OCI-LY1 (cell line): ENCODE results near the gene SEC23IP.

Experiments used
- H2AFZ ChIP-seq: fragments of 200-600 bp; sonication (generic), shearing (Covaris generic); 2 replicates; pipeline ENCODE4 v1.6.0; 2014; ENCODE audit warnings: antibody characterized with exemption, mild to moderate bottlenecking, low read length
- H3F3A ChIP-seq: fragments of 200-600 bp; sonication (generic), shearing (Covaris generic); 2 replicates; pipeline ENCODE4 v1.6.0; 2014; ENCODE audit warnings: mild to moderate bottlenecking, antibody characterized with exemption, low read length, moderate library complexity; ENCODE audit not compliant: insufficient read depth
- H3K27ac ChIP-seq: fragments of 200-600 bp; sonication (generic); 2 replicates; pipeline ENCODE4 v1.5.1; 2014; ENCODE audit warnings: low read length, mixed run types, mild to moderate bottlenecking, low read depth; ENCODE audit not compliant: poor library complexity, severe bottlenecking
- H3K27me3 ChIP-seq: fragments of 200-600 bp; sonication (generic); 2 replicates; pipeline ENCODE4 v1.6.0; 2014; ENCODE audit warnings: antibody characterized with exemption, mild to moderate bottlenecking, low read length, moderate library complexity; ENCODE audit not compliant: insufficient read depth
- H3K36me3 ChIP-seq: fragments of 200-600 bp; sonication (generic); 2 replicates; pipeline ENCODE4 v1.6.1; 2014; ENCODE audit warnings: mild to moderate bottlenecking, antibody characterized with exemption, low read length, moderate library complexity, mixed read lengths; ENCODE audit not compliant: insufficient read depth
- H3K4me1 ChIP-seq: fragments of 200-600 bp; sonication (generic); 2 replicates; pipeline ENCODE4 v1.5.1; 2014; ENCODE audit warnings: mild to moderate bottlenecking, low read length, moderate library complexity; ENCODE audit not compliant: insufficient read depth, severe bottlenecking
- H3K4me2 ChIP-seq: fragments of 200-600 bp; sonication (generic), shearing (Covaris generic); 2 replicates; pipeline ENCODE4 v1.6.1; 2014; ENCODE audit warnings: low read length
- H3K4me3 ChIP-seq: fragments of 200-600 bp; sonication (generic); 2 replicates; pipeline ENCODE4 v1.5.1; 2014; ENCODE audit warnings: low read length, low read depth, mild to moderate bottlenecking, mixed read lengths; ENCODE audit not compliant: poor library complexity, severe bottlenecking
- H3K79me2 ChIP-seq: fragments of 200-600 bp; shearing (Covaris generic); 2 replicates; pipeline ENCODE4 v1.6.1; 2016; ENCODE audit warnings: mixed run types, low read length, mixed read lengths; ENCODE audit not compliant: insufficient read depth
- H3K9ac ChIP-seq: fragments of 200-600 bp; sonication (generic), shearing (Covaris generic); 2 replicates; pipeline ENCODE4 v1.6.1; 2014; ENCODE audit warnings: mild to moderate bottlenecking, low read length, mixed read lengths
- H3K9me2 ChIP-seq: fragments of 200-600 bp; sonication (generic), shearing (Covaris generic); 2 replicates; pipeline ENCODE4 v1.6.1; 2014; ENCODE audit warnings: low read depth, mild to moderate bottlenecking, low read length, mixed read lengths
- H3K9me3 ChIP-seq: fragments of 200-600 bp; shearing (Covaris generic); 2 replicates; pipeline ENCODE4 v1.6.1; 2014; ENCODE audit warnings: low read length, mixed read lengths
- H4K20me1 ChIP-seq: fragments of 200-600 bp; sonication (generic), shearing (Covaris generic); 2 replicates; pipeline ENCODE4 v1.6.0; 2016; ENCODE audit warnings: mild to moderate bottlenecking, low read length; ENCODE audit not compliant: insufficient read depth
- CTCF ChIP-seq: fragments of 200-600 bp; sonication (generic), shearing (Covaris generic); IDR thresholded peaks from 2 replicates; pipeline ENCODE4 v1.5.1; 2017; ENCODE audit warnings: mild to moderate bottlenecking, antibody characterized with exemption, low read length, moderate library complexity, mixed read lengths
- EZH2 ChIP-seq: fragments of 200-600 bp; sonication (generic), shearing (Covaris generic); IDR thresholded peaks from 2 replicates; pipeline ENCODE4 v1.8.0; 2017; ENCODE audit warnings: borderline replicate concordance, mixed run types, mild to moderate bottlenecking, antibody characterized with exemption, low read length, moderate library complexity, mixed read lengths

Gene SEC23IP

GRCh38 chr10:119893845-119894427 lies 1.4 kb downstream of the SEC23IP start:
- Histone ChIP-seq H3K9ac (no peak overlapping the region; the same call in 1 of the 2 replicates), H4K20me1 (no peaks in the 10 kb centered on the region), H2AFZ (no peak overlapping the region), H3K9me2 (no peaks in the 10 kb centered on the region), H3K36me3 (peaks cover 9% of the 10 kb centered on the region; the same call in 1 of the 2 replicates), H3K4me2 (peak overlapping the region; percentile 96), H3K27me3 (no peaks in the 10 kb centered on the region), H3K27ac (no peak overlapping the region), H3K9me3 (no peaks in the 10 kb centered on the region), H3K4me1 (peaks cover 23% of the 10 kb centered on the region), H3F3A (no peaks in the 10 kb centered on the region), H3K79me2 (peaks cover 33% of the 10 kb centered on the region), H3K4me3 (peak overlapping the region; percentile 79)
- TF ChIP-seq EZH2 = no peak
- TF ChIP-seq CTCF = no peak

GRCh38 chr10:119896061-119896655 lies 3.6 kb downstream of the SEC23IP start:
- TF ChIP-seq CTCF (no peak), EZH2 (no peak)
- H3K27ac ChIP-seq = peak overlapping the region; percentile 14
- H3K4me2 ChIP-seq = no peak overlapping the region

DNA sequence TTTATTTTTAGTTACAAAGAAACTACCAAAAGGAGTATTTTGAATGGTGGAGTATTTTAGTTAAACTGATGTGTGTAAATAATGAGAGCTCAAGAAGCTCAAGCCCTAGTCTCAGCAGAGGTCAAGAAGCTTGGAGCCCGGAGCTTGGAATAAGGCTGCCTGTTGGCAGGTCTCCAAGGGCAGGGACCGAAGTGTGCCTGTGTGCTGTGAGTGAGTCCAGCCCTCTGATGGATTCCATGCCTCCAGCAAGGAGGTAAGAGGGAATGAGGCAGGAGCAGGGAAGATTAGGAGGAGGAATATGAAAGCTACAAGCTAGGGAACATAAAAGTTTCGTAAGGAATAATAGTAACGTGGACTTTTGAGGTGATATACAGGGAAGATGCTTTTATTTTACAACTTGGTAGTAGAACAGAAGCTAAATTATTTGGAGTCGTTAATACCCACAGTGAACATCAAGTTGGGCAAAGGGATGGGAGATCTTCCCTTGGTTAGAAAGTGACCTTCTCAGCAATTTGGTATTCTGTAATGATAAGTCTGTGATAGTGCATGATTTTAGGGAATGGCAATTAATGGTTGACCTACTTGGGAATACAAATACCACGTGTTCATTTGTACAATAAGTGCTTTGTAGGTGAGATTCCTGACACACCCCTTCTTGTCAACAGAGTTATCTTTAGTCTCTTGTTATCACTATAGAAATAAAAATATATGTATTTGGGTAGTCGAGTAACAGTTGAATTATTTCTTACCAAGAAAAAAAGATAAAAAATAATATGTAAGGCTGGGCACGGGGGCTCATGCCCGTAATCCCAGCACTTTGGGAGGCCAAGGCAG lies 4.6 kb downstream of the SEC23IP start:
- no peak overlapping the region for H3K27ac ChIP-seq
- no peaks in the 10 kb centered on the region for H3K9me3 ChIP-seq
- peaks cover 57% of the 10 kb centered on the region for H3K79me2 ChIP-seq
- peaks cover 20% of the 10 kb centered on the region; the same call in 1 of the 2 replicates for H3K36me3 ChIP-seq
- no peak overlapping the region for H3K4me2 ChIP-seq
- no peak overlapping the region for H3K4me3 ChIP-seq
- peaks cover 16% of the 10 kb centered on the region for H3K4me1 ChIP-seq
- H2AFZ ChIP-seq = no peak overlapping the region
- H3F3A ChIP-seq = no peaks in the 10 kb centered on the region
- H3K9ac ChIP-seq = no peak overlapping the region
- H3K27me3 ChIP-seq = no peaks in the 10 kb centered on the region
- H3K9me2 ChIP-seq = no peaks in the 10 kb centered on the region
- TF ChIP-seq EZH2 (no peak), CTCF (no peak)
- no peaks in the 10 kb centered on the region for H4K20me1 ChIP-seq

More at GRCh38 chr10:119896061-119896655, 3.6 kb downstream of the SEC23IP start:
- Histone ChIP-seq H3K9ac (no peak overlapping the region), H3K36me3 (peaks cover 20% of the 10 kb centered on the region; the same call in 1 of the 2 replicates), H2AFZ (no peak overlapping the region), H4K20me1 (no peaks in the 10 kb centered on the region), H3F3A (no peaks in the 10 kb centered on the region), H3K79me2 (peaks cover 52% of the 10 kb centered on the region), H3K9me3 (no peaks in the 10 kb centered on the region), H3K9me2 (no peaks in the 10 kb centered on the region), H3K4me1 (peaks cover 23% of the 10 kb centered on the region), H3K27me3 (no peaks in the 10 kb centered on the region), H3K4me3 (no peak overlapping the region)
